Brain microvascular endothelial cell (primary cell): ENCODE data around the gene MAP3K10.
A peak's percentile ranks its signal among the peaks of the same experiment; 100 is the strongest.
"Not testable (repeated sequence)": the region's sequence is repeated elsewhere in the genome, so short reads cannot be mapped to it uniquely, and the experiment has no call there.

Experiments
- DNase-seq: peaks from one replicate; pipeline ENCODE4 v3.0.0-alpha.2; 2020
- H3K27ac ChIP-seq: fragments of 250-450 bp; sonication (Bioruptor Pico); 2 replicates; pipeline ENCODE4 v1.5.1; 2020; ENCODE audit warnings: mild to moderate bottlenecking, moderate library complexity
- H3K27me3 ChIP-seq: fragments of 250-450 bp; sonication (Bioruptor Pico); replicated peaks from 2 replicates; pipeline ENCODE4 v1.5.1; 2020; ENCODE audit warnings: mild to moderate bottlenecking
- H3K36me3 ChIP-seq: fragments of 250-450 bp; sonication (Bioruptor Pico); replicated peaks from 2 replicates; pipeline ENCODE4 v1.5.1; 2020; ENCODE audit warnings: mild to moderate bottlenecking
- H3K4me3 ChIP-seq: 2 replicates; pipeline ENCODE4 v1.5.1; 2011; ENCODE audit warnings: low read depth, mild to moderate bottlenecking, control low read depth, low read length, moderate library complexity
- CTCF ChIP-seq: IDR thresholded peaks from 2 replicates; pipeline ENCODE4 v1.5.1; 2011; ENCODE audit warnings: low read depth, mild to moderate bottlenecking, moderate library complexity, low read length, control low read depth, inconsistent platforms; ENCODE audit errors: missing control alignments
- in situ Hi-C: cut with HindIII; loops from 2 replicates; pipeline ENCODE4 v1.10.0; 2017; ENCODE audit warnings: low sequenced_read_pairs, low pct_ligation_motif_present

The MAP3K10 gene

GRCh38 chr19:40217027-40217810, 26.0 kb downstream of the MAP3K10 start:
- DNase-seq = no peak
- Histone ChIP-seq H3K36me3 (no peaks in the 10 kb centered on the region), H3K27me3 (peaks cover 18% of the 10 kb centered on the region), H3K4me3 (no peak overlapping the region), H3K27ac (no peak overlapping the region)
- TF ChIP-seq CTCF = peak; percentile 45
- in situ Hi-C loops = no loop called here

- in situ Hi-C loops = no loop called here
- Histone ChIP-seq H3K27ac (no peak within 1 kb of the TSS), H3K27me3 (peaks cover 18% of the 10 kb centered on the region), H3K36me3 (no peaks in the 10 kb centered on the region), H3K4me3 (no peak within 1 kb of the TSS)
- TF ChIP-seq CTCF = no peak
- DNase-seq = no peak
Observed at GRCh38 chr19:40217934-40218890, 27.0 kb downstream of the MAP3K10 start, which contains the start of gene TTC9B. TSS of gene TTC9B (minus strand) at chr19:40218384. CDS start at chr19:40218381, 3 bp downstream.

- in situ Hi-C loops, DNase-seq, H3K36me3 ChIP-seq, H3K4me3 ChIP-seq, H3K27ac ChIP-seq: not testable (repeated sequence)
- H3K27me3 ChIP-seq = peaks cover 18% of the 10 kb centered on the region
Observed at GRCh38 chr19:40219029-40219428, 27.8 kb downstream of the MAP3K10 start.

GRCh38 chr19:40219721-40220276, 28.6 kb downstream of the MAP3K10 start:
- H3K4me3 ChIP-seq = peak overlapping the region; percentile 40
- in situ Hi-C loops = no loop called here
- H3K27me3 ChIP-seq = peaks cover 18% of the 10 kb centered on the region
- no peak overlapping the region for H3K27ac ChIP-seq
- DNase-seq = peak; percentile 73
- no peak for TF ChIP-seq CTCF
- no peaks in the 10 kb centered on the region for H3K36me3 ChIP-seq

- Histone ChIP-seq H3K4me3 (no peak overlapping the region), H3K27me3 (peaks cover 18% of the 10 kb centered on the region), H3K36me3 (no peaks in the 10 kb centered on the region), H3K27ac (no peak overlapping the region)
- TF ChIP-seq CTCF = no peak
- no peak for DNase-seq
- in situ Hi-C loops = no loop called here
Observed at GRCh38 chr19:40220674-40221073, 29.4 kb downstream of the MAP3K10 start.
